B cell (primary cell): Measurements from ENCODE around the gene PARD3. TPM values are rescaled to one million over a fixed set of nuclear protein-coding genes. Genes with fewer than 3 reads are reported as not detected.

Experiments used
- ATAC-seq: fragments of 200-7000 bp; cut with Tn5 transposase; one replicate; pipeline ENCODE4 v1.10.0; 2021; ENCODE audit warnings: low read depth, mild to moderate bottlenecking, moderate number of reproducible peaks, moderate library complexity
- CTCF ChIA-PET: fragments of 350-600 bp; sonication (Branson Sonifier 250); formaldehyde crosslinking; loops from one replicate; lab custom pipeline; 2021; ENCODE audit warnings: antibody characterized with exemption, inconsistent platforms; lab: Charles Lee
- POLR2A ChIA-PET: fragments of 350-600 bp; sonication (Branson Sonifier 250); formaldehyde crosslinking; loops from one replicate; lab custom pipeline; 2021; ENCODE audit warnings: antibody characterized with exemption; lab: Charles Lee
- DNase-seq: peaks from one replicate; pipeline ENCODE4 v3.0.0; 2013
- H2AFZ ChIP-seq: 2 replicates; pipeline ENCODE4 v1.6.1; 2012; ENCODE audit warnings: mild to moderate bottlenecking, low read depth, low read length; ENCODE audit not compliant: insufficient read depth, poor library complexity, severe bottlenecking
- H3K27ac ChIP-seq, 2 donors: 1 replicate in 1 of 2; 2 replicates in 1 of 2; pipeline ENCODE4 v1.5.1; 2012 to 2013; ENCODE audit warnings: low read length in 2 of 2, mild to moderate bottlenecking in 2 of 2, moderate library complexity in 1 of 2
- H3K27me3 ChIP-seq, 4 experiments: fragments of 200-600 bp in 1 of 4; sonication (generic) in 1 of 4; replicated peaks in 1 of 4; 1 replicate in 2 of 4; 2 replicates in 2 of 4; pipeline versions ENCODE4 v1.6.1 to v1.7.0; 2013 to 2016; ENCODE audit warnings: low read length in 3 of 4, mild to moderate bottlenecking in 2 of 4, mixed read lengths in 1 of 4, moderate library complexity in 1 of 4; ENCODE audit not compliant: insufficient read depth in 4 of 4, control insufficient read depth in 3 of 4; ENCODE audit errors: control extremely low read depth in 1 of 4
- H3K36me3 ChIP-seq, 2 experiments: replicated peaks in 1 of 2; 1 replicate in 1 of 2; 2 replicates in 1 of 2; pipeline versions ENCODE4 v1.6.1 to v1.7.1; 2013; ENCODE audit warnings: low read length in 1 of 2; ENCODE audit not compliant: insufficient read depth in 2 of 2, control insufficient read depth in 1 of 2; ENCODE audit errors: control extremely low read depth in 1 of 2, extremely low read depth in 1 of 2
- H3K4me1 ChIP-seq, 2 donors: fragments of 200-600 bp in 1 of 2; sonication (generic) in 1 of 2; 1 replicate in 1 of 2; 2 replicates in 1 of 2; pipeline versions ENCODE4 v1.5.1 to v1.6.1; 2013 to 2017; ENCODE audit warnings: low read length in 2 of 2; ENCODE audit not compliant: control insufficient read depth in 2 of 2, insufficient read depth in 2 of 2
- H3K4me2 ChIP-seq: replicated peaks from 2 replicates; pipeline ENCODE3; 2012; ENCODE audit warnings: mild to moderate bottlenecking, low read depth, low read length; ENCODE audit not compliant: poor library complexity, severe bottlenecking
- H3K4me3 ChIP-seq, 5 experiments: fragments of 200-600 bp in 1 of 5; sonication (generic) in 1 of 5; 1 replicate in 3 of 5; 2 replicates in 2 of 5; pipeline versions ENCODE4 v1.5.1 to v1.7.0; 2011 to 2016; ENCODE audit warnings: low read length in 4 of 5, mild to moderate bottlenecking in 4 of 5, low read depth in 2 of 5, control low read depth in 1 of 5, moderate library complexity in 1 of 5; ENCODE audit not compliant: insufficient read depth in 1 of 5; ENCODE audit errors: control extremely low read depth in 1 of 5, extremely low read depth in 1 of 5
- H3K79me2 ChIP-seq: fragments of 200-600 bp; sonication (generic); one replicate; pipeline ENCODE4 v1.6.0; 2016; ENCODE audit warnings: low read length; ENCODE audit not compliant: control insufficient read depth, insufficient read depth
- H3K9ac ChIP-seq: fragments of 200-600 bp; sonication (generic); 2 replicates; pipeline ENCODE4 v1.6.1; 2017; ENCODE audit warnings: mild to moderate bottlenecking, low read length, moderate library complexity
- H3K9me3 ChIP-seq, 3 donors: one replicate each; pipeline versions ENCODE4 v1.6.1 to v1.7.1; 2013; ENCODE audit warnings: low read length in 2 of 3; ENCODE audit not compliant: control insufficient read depth in 2 of 3, insufficient read depth in 1 of 3; ENCODE audit errors: control extremely low read depth in 1 of 3
- H4K20me1 ChIP-seq: 2 replicates; pipeline ENCODE4 v1.6.0; 2012; ENCODE audit warnings: mild to moderate bottlenecking, low read length; ENCODE audit not compliant: insufficient read depth, control insufficient read depth, poor library complexity, severe bottlenecking
- H3K27ac Mint-ChIP-seq: one replicate; pipeline ENCODE4 v1.8.0; 2021; ENCODE audit warnings: mixed read lengths
- H3K27me3 Mint-ChIP-seq: one replicate; pipeline ENCODE4 v1.8.0; 2021; ENCODE audit warnings: mixed read lengths
- H3K4me1 Mint-ChIP-seq: one replicate; pipeline ENCODE4 v1.8.0; 2021; ENCODE audit warnings: mixed read lengths
- H3K4me3 Mint-ChIP-seq: one replicate; pipeline ENCODE4 v1.8.0; 2021; ENCODE audit warnings: mixed read lengths
- H3K9me3 Mint-ChIP-seq: one replicate; pipeline ENCODE4 v1.8.0; 2022; ENCODE audit warnings: mixed read lengths; ENCODE audit not compliant: insufficient read depth
- CTCF ChIP-seq: fragments of 200-600 bp; IDR thresholded peaks from one replicate; pipeline ENCODE4 v1.8.0; 2022; ENCODE audit warnings: antibody characterized with exemption, mild to moderate bottlenecking
- EZH2 ChIP-seq: IDR thresholded peaks from 2 replicates; pipeline ENCODE4 v1.6.1; 2012; ENCODE audit warnings: borderline replicate concordance, low read depth, mild to moderate bottlenecking, moderate library complexity, low read length; ENCODE audit not compliant: insufficient read depth, poor library complexity, severe bottlenecking
- WGBS: methylation state at CpG from one replicate; pipeline ENCODE4 v1.1.5; 2013; ENCODE audit warnings: missing lambda C conversion rate; ENCODE audit not compliant: insufficient coverage; 5-methylcytosine and 5-hydroxymethylcytosine counted together
- intact Hi-C: fragments of 100-400 bp; cut with micrococcal nuclease; formaldehyde crosslinking; loops from one replicate; pipeline ENCODE4 v1.10.0; 2022
- polyA plus RNA-seq: library from polyadenylated mRNA; depleted of rRNA; stranded (reverse); fragments of >200 nt; gene quantifications from 2 replicates; pipeline ENCODE4 v1.2.3, GENCODE V29; 2012
- total RNA-seq, 2 donors: library from RNA; stranded (reverse); fragments of 120-200 nt in 1 of 2; gene quantifications; 1 replicate in 1 of 2; 2 replicates in 1 of 2; pipeline versions ENCODE4 v1.2.3 to v1.2.4, GENCODE V29; 2013 to 2022

Gene PARD3
- total and polyA plus RNA-seq, 2 donors (not counting 1 experiment from before 2014, with no cell fraction given), result not detected

GRCh38 chr10:34655286-34656170 lies 159.6 kb downstream of the PARD3 start:
- ATAC-seq (no peak), DNase-seq (peak; percentile 15)
- intact Hi-C loops, result no loop called here
- Mint-ChIP-seq H3K27me3 (peaks cover 4% of the 10 kb centered on the region), H3K9me3 (no peaks in the 10 kb centered on the region), H3K4me3 (no peak overlapping the region), H3K4me1 (no peaks in the 10 kb centered on the region), H3K27ac (no peak overlapping the region)
- no peaks in the 10 kb centered on the region for H3K4me1 ChIP-seq
- no peak for TF ChIP-seq EZH2
- peak; percentile 68 for TF ChIP-seq CTCF
- POLR2A ChIA-PET, result no interaction called here
- H3K4me2 ChIP-seq, result no peak overlapping the region
- H3K79me2 ChIP-seq, result no peaks in the 10 kb centered on the region
- no peaks in the 10 kb centered on the region for H3K9me3 ChIP-seq
- no peaks in the 10 kb centered on the region for H4K20me1 ChIP-seq
- no peak overlapping the region for H3K27ac ChIP-seq
- WGBS, result no CpG with 5 or more reads among the region's 6 CpGs
- H3K9ac ChIP-seq, result no peak overlapping the region
- CTCF ChIA-PET, result interaction anchor here (1.3 to 1.4 kb wide), 2 partner anchors 17 to 562 kb away, joined by 4 to 7 read pairs; no protein-coding TSS in a partner anchor
- no peak overlapping the region for H3K4me3 ChIP-seq
- H2AFZ ChIP-seq, result no peak overlapping the region
- H3K36me3 ChIP-seq, result no peaks in the 10 kb centered on the region
- no peaks in the 10 kb centered on the region for H3K27me3 ChIP-seq

GRCh38 chr10:34654211-34654610 lies 160.9 kb downstream of the PARD3 start:
- Histone ChIP-seq H3K4me2 (no peak overlapping the region), H3K9ac (no peak overlapping the region), H3K4me3 (no peak overlapping the region), H3K36me3 (no peaks in the 10 kb centered on the region), H3K27ac (no peak overlapping the region), H3K9me3 (no peaks in the 10 kb centered on the region), H3K4me1 (no peaks in the 10 kb centered on the region), H3K79me2 (no peaks in the 10 kb centered on the region), H2AFZ (no peak overlapping the region), H4K20me1 (no peaks in the 10 kb centered on the region), H3K27me3 (no peaks in the 10 kb centered on the region)
- ChIA-PET POLR2A (no interaction called here), CTCF (interaction anchor here (1.4 kb wide), 1 partner anchor 16 kb away, joined by 7 read pairs; no protein-coding TSS in a partner anchor)
- Mint-ChIP-seq H3K4me3 (no peak overlapping the region), H3K9me3 (no peaks in the 10 kb centered on the region), H3K27me3 (peaks cover 4% of the 10 kb centered on the region), H3K27ac (no peak overlapping the region), H3K4me1 (no peaks in the 10 kb centered on the region)
- no peak for TF ChIP-seq CTCF
- TF ChIP-seq EZH2, result no peak
- ATAC-seq (no peak), DNase-seq (no peak)
- 92% methylated on average over 2 of the region's 3 CpGs for WGBS
- intact Hi-C loops, result no loop called here
